Activated CD4-positive, alpha-beta T cell treated with anti-CD3 and anti-CD28 coated beads, Interleukin-2, amount 50 U/mL, for 16 hours (primary cell): ENCODE data around the gene EXO1.
"Not testable (repeated sequence)": the region's sequence is repeated elsewhere in the genome, so short reads cannot be mapped to it uniquely, and the experiment has no call there.

Source experiments
- DNase-seq: peaks from one replicate; pipeline ENCODE4 v3.0.0-alpha.2; 2020

The EXO1 gene

DNA sequence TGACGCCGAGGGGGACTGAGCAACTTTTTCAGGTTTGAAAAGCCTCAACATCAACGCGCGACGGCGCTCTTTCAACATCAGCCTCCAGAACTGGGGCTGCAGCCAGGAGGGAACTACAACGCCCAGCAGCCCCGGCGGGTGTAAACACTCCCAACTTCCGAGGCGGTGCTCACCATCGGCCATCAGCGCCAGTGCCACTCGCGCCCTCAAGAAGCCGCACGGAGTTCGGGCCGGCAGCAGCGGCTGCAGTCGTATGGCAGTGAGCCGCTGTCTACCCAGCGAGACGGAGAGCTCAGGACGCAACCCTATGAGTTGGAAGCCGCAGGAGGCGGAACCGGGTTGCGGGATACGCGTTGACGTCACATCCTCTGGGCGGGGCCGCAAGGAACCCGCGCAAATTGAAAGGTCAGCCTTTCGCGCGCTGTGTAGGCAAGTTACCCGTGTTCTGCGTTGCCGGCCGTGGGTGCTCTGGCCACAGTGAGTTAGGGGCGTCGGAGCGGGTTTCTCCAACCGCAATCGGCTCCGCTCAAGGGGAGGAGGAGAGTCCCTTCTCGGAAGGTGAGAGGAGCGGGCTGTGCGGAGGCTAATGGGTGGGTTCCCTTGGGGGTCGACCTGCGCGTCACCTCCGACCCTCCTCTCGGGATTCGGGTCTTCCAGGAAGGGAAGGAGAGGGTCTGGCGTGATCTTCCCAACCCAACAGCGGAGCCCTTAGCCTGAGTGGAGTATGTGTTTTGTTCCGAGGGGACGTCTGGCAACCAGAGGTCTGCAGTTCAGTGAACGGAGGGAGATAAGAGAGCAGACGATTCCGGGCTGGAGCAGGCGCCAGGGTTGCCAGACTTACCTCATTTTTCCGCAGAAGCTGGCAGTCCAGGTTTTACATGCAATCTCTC is at the start of gene EXO1:
EXO1 (plus strand) TSS at position 409 of the 890 bp plus-strand sequence. CDS start 2,222 bp downstream, outside the sequence.
- peak; percentile 91 for DNase-seq

DNA sequence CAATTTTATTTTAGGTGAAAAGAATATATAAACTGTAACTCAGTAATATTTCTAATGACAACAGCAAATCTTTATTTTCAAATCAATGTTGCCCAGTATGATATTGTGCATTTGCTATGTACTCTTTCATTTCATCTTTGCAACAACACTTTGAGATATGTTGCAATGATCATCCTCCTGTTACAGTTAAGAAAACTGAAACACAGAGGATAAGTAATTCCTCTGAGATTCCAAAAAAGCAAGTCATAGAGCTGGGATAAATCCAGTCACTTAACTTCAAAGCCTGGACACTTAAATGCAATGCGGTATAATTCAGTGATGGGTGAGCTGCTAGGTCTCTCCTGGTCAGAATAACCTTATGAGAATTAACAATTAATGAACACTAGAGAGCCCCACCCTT is 48.6 kb upstream of the EXO1 start:
- no peak for DNase-seq

DNA sequence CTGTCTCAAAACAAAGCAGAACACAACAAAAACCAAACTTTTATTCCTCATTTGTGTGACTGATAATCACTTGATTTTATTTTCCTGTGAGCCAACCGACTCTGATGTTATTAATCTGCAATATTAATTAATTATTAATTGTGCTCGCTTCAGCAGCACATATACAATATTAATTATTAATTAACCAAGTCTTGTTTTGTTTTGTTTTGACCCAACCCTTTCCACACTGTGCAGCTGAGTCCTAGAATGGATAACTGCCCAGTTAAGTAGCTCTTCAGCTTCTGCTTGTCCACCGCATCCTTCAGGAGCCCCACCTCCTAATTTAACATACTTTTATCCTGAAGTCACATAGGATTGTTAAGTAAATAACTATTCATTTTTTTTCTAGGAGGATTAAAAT is 47.4 kb upstream of the EXO1 start:
- DNase-seq, result no peak

DNA sequence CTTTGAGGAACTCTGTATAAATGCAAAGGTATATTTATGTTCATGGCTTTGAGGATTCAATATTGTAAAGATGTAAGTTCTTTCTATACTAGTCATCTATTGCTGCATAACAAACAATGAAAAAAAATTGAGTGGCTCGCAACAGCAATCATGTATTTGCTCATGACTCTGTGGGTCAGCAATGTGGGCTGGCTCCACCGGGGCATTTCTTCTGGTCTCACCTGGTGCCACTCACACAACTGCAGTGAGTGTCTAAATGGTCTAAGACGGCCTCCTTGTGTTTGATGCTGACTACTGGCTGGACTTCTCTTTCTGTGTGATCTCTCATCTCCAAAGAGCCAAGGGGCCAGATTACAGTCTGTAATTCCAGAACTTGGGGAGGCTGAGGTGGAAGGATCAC is 45.1 kb upstream of the EXO1 start:
- DNase-seq, result no peak

DNA sequence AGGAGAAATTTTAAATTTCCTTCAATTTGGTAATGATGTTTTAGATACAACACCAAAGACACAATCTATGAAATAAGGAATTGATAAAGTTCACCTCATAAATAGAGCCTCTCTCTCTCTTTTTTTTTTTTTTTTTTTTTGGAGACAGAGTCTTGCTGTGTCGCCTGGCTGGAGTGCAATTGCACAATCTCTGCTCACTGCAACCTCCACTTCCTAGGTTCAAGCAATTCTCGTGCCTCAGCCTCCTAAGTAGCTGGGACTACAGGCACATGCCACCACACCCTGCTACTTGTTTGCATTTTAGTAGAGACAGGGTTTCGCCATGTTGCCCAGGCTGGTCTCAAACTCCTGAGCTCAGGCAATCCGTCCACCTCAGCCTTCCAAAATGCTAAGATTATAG is 43.3 kb upstream of the EXO1 start:
- not testable (repeated sequence) for DNase-seq

DNA sequence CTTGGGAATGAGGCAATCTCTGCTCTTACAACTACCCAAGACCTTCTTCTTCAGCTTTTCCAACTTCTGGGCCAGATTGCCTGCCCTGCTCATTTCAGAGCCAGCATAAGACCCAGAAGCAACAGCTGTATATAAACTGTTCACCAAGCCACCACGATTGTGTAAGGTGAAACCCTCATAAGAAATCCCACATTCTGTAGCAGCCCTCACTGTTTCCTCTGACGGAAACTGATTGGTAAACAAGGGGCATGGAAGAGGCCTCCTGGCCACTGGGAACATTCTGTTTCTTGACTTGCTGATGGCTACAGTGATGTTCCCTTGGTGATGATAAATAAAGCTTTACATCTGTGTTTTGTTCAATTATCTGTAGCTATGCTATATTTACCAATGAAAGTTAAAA is 39.7 kb upstream of the EXO1 start:
- no peak for DNase-seq

DNA sequence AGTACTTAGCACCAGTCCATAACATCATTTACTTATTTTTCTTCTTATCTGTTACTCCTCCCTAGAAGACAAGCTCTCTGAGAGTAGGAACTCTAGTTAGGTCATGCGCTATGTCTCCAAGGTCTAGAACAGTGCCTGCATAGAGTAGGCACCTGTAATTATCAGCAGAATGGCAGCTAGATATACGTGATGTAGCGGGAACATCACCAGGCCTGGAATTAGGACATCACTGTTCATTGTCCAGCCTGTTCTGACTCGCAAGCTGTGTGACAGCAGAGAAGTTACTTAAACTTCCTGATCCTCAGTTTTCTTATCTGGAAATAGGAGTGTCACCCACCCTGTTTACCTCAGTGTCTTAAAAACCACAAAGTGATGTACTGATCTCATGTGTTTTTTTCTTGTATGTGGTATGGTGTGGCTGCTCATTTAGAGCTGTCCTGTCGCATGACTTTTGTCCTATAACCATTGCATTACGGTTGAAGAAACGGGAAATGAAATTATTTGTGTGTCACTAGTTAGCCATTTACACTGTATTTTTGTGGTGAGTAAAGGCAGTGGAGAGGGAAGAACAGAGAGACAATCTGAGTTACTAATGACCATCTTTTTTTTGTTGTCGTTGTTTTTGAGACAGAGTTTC is 37.1 kb upstream of the EXO1 start:
- DNase-seq, result no peak

DNA sequence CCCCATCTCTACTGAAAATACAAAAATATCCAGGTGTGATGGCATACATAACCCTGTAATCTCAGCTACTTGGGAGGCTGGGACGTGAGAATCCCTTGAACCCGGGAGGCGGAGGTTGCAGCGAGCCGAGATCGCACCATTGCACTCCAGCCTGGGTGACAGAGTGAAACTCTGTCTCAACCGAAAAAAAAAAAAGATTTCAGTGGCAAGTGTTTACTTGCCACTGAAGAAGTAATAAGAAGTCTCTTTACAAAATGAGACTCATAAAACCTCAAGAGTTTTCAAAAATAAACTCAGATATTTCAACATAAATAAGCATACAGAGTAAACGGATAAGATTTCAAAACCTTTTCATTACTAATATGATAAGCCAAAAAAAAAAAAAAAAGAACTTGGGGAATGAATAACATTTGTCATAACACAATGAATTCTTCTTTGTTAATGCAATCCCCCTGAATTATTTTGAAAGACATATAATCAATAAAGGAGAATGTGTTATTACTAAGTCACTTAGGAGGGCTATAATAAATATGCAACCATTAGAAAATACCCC is 34.2 kb upstream of the EXO1 start:
- DNase-seq, result no peak

DNA sequence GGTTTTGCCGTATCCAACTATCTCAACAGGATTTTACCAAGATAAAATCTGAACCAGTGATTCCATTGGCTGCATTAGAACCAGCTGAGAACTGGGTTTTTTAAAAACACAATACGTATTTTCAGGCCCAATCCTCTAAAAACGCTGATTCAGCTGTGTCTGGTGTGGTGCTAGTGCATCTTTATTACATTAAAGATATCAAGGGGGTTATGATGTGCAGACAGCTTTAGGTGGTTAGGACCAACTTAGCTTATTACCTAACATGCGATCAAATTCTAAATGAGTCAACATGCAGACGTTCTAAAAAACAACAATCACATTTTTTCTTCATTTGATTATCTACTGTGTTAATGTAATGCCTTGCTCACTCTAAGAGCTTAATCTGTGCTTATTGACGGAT is 32.0 kb upstream of the EXO1 start:
- no peak for DNase-seq

DNA sequence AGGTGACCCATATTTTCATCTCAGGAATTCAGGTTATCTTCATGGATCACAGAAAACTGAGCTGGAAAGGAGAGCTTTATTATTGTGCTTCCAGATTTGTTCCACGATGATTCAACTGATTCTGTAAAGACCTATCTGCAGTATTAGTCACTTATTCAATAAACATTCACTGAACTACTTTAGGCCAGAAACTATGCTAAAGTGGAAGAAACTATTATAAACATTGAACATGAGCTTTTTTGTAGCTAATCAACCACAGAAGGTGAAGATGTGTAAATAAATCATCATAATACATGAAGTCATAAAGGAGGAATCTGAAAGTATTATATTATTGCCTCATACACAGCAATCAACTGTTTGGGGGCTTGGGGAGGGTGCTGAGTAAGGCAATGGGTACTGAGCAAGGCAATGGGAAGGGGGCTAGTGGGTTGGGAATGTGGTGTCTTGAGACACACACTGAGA is 30.6 kb upstream of the EXO1 start:
- DNase-seq, result no peak

DNA sequence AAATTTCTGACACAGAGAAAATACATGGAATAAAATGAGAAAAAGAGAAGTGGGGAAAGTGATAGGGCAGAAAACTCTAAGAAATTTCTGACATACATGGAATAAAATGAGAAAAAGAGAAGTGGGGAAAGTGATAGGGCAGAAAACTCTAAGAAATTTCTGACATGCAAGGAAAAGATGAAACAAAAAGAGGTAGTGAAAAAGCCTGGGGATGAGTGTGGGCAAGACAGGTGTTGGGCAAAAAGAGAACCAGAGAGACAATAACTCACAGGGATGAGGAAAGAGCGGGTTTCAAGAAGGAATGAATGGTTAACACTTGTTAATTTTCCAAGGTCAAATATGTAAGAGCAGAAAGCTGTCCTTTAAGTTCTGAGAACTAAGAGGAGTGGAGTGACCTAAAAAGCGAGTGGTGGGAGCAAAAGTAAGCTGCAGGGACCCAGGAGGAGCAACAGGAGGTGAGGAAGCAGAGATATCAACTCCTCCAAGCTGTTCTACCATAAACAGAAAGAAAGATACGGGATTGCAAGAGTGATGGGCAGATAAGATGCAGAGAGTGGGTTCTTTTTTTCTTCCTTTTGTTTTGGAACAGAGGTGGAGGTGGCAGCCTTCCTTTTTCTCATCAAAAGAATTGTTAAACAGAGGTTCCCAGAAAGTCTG is 29.9 kb upstream of the EXO1 start:
- no peak for DNase-seq

DNA sequence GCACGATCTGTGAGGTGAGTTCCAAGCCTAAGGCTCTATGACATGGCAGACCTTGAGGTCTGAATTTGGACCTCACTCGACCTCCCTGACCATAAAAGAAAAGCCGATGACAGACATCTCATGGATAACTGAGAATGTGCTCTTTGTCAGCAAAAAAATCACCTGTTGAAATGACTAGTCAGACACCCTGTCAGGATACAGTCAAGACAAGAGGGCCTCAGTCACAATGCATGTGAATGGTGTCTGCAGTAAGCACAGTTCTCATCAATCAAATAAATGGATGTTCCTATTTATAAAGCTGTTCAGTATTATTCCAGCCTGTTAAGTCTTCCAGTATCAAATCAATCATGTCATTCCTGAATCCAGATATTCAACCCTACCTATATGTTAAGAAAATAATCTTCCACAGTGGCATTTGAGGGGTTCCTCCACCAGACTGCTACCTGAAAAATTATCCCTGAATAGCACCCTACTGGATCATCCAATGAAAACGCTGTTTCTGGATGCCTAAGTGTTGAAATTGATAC is 28.6 kb upstream of the EXO1 start:
- no peak for DNase-seq

DNA sequence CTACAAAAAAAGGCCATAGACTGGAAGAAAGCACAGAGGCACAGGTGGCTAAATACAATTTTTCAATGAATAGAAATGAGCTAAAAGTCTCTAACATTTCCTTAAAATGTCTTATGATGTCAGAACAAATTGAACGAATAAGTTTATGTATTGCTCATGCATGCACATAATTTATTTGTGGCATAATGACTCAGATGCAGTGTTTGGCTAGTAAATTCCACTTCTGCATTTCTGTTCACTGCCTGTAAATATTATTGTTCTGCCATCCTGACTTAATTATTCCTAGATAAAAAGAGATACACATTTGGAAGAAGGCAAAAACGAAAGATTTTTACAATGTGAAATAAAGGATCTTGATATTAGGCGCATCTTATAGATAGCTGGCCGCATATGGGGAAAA is 26.6 kb upstream of the EXO1 start:
- no peak for DNase-seq

DNA sequence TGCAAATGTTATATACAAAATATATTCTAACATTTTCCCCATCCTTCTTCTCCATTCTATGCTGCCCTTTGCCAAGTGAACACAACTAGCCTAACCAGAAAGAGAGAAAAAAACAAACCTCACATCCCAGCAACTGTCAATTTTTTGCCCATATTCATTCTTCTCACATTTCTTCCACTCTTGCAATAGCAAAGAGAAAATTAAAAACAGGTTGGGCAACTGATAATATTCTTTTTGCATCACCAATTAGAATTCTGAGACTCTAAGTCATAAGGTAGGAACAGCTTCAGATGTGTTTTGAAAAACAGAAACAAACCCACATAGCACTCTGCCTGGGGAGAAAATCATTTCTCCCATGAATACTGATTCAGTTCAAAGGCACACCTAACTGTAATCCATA is 25.2 kb upstream of the EXO1 start:
- no peak for DNase-seq

DNA sequence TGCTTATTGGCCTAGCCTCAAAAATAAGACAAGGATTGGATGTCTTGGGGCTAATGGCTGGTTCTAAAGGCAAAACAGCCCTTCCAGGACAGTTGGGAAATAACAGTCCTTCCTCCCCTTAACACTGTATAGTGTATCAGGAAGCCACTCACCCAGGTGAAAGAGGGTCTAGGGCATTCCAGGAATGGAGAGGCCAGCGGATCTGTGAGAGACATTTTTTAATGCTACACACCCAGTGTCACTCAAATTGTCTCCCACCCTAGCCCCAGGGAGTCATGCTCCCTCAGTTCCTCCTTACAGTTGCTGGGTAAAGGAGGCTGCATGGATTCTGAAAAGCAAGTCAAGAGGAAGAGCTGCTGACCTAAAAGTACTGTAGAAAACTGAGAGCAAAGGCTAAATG is 24.1 kb upstream of the EXO1 start:
- no peak for DNase-seq

DNA sequence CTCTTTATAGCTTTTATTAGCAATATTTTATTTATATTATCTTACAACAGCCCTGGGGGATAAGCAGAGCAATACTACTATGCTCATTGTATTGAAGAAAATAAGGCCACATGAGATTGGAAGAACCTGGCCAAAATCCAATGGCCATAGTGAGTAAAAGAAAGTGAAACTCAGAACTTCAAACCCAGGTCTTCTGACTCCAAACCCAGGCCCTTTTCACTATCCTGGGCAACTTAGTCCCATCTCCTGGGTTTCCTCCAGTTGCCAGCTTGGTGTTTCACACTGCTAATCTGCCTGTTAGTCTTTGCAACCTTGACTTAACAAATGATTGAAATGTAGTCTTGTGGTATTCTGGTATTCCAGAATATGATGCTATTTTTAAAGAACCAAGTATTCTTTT is 22.4 kb upstream of the EXO1 start:
- DNase-seq, result no peak

DNA sequence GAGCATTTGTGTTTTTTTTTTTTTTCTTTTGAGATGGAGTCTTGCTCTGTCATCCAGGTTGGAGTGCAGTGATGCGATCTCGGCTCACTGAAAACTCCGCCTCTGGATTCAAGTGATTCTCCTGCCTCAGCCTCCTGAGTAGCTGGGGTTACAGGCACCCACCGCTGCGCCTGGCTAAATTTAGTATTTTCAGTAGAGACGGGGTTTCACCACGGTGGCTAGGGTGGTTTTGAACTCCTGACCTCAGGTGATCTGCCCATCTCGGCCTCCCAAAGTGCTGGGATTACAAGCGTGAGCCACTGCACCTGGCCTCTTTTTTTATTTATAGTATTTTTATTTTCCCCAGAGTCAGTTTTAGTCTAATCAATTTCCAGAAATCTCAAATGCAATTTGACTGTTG is 21.4 kb upstream of the EXO1 start:
- DNase-seq, result not testable (repeated sequence)

DNA sequence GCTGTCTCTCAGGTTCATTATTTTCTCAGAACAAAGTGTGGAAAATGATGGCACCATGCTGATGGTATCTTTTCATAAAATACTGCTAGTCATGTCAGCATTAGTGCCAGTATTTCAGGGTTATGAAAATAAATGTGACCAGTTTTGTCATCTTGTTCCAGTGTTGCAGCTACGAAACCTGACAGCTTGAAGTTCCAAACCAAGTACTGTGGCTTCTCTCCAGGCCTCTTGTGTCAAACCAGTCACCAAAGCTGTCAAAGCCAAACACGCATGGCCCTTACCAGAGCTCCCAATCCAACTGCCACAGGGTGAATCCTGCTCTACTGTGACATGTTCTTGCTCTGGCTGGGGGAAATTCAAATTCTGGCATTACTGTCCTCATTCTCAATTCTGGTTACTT is 20.7 kb upstream of the EXO1 start:
- no peak for DNase-seq

DNA sequence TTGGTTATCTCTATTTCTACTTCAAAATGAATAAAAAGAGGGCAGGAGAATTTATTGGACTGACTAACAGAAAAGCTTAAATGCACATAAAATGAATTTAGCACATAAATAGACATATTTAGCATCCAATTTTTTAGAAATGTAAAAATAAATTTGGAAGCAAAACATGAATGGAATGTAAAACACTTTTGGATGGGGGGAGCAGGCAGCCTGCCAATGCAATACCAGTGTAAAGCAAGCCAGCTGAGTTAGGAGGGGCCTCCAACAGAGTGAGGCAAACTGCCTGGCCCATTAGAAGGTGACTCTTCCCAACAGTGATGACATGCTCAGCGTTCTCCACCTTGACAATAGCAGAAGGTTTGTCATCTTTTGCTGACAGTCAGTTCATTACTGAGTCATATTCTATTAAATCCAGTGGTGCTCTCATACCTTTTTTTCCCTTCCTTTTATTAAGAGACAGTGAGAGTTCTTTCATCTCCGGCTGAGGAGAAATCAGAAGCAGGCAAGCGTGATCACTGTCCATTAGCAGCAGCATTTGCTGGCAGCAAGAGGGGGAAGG is 19.5 kb upstream of the EXO1 start:
- DNase-seq, result no peak

DNA sequence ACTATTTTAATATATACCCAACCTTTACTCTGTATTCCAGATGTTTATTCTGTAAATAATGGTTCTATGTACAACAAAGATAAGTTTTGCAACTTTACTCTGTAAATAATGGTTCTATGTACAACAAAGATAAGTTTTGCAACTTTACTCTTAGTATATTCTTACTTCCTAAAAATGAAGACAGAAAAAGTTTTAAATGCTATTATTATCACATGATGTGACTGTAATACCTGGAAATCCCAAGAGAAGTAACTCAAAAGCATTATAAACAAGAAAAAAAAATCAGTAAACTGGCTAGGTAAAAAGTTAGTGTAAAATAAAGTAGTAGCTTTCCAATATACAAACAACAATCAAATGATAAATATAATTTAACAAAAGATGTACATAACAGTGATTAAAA is 18.5 kb upstream of the EXO1 start:
- no peak for DNase-seq

DNA sequence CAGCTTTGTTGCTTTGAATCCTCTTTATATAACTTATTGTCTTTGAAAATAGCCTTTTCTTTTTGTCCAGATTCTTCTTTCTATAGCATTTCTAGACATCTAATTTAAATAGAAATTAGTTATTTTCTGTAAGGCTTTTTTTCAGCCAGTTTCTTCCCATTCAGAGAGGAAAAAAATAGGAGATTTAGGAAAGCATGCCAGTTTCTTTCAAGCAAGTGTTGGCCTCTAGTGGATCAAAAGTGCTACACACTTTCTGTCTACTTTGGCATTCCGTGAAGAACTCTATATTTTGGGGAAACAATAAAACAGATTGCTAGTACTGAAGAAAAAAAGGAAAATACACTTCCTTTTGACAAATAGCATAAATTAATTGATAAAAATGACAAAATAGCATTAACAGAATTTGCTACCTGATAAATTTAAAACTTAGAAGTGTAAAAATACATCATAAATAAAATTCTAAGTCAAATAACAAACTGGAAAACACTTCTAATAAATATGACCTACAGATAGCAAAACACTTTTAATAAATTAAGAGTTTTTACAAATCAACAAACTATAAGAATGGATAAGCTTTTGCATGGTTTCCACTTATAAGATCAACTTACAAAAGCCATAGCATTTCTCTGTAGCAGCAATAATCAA is 13.1 kb upstream of the EXO1 start:
- DNase-seq, result no peak

DNA sequence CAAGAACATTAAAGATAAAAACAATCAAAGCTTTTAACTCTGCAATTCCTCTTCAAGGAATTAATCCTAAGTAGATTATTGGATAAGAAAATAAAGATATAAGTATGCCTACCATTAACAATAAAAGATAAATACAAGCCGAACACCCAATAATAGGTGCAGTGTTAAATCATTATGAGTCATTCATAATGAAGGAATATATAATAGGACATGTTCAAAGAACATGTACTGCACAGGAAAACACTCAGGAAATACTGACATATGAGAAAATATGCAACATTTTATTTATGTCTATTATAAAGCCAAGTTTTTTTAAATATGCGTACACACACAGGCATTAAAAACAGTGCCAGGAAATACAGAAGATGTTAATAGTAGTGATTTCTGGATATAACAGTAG is 11.1 kb upstream of the EXO1 start:
- DNase-seq, result no peak

DNA sequence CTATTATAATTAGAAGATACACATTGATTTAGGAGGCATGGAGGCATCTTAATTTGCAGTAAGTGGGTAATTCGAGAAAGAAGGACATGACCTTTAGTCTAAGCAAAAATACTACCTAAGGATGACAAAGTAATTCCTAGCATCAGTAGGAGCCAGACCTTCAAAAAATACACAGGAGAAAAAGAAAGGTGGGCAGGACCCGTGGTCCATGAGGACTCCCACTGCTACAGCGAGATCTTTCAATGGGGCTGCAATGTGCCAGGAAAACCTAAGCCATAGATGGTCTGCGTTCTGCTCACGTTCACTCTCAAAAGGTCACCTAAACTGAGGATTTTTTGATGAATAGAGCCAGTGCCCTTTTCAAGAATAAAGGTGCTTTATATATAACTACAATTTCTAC is 10.6 kb upstream of the EXO1 start:
- DNase-seq, result no peak
